A549 (cell line): ENCODE measurements around the gene ACSL3. TPM values are rescaled to one million over a fixed set of nuclear protein-coding genes. Genes with fewer than 3 reads are reported as not detected.

Experiments used
- ATAC-seq, 2 experiments: fragments of 200-7000 bp in 1 of 2; fragments of >200 bp in 1 of 2; cut with Nextera tagmentation in 1 of 2; cut with Tn5 transposase in 1 of 2; 3 replicates each; pipeline versions ENCODE4 v1.8.0 to v1.9.1; 2018 to 2020; ENCODE audit warnings: mild to moderate bottlenecking in 1 of 2, moderate library complexity in 1 of 2
- CTCF ChIA-PET: fragments of 300-600 bp; sonication (Branson Sonifier 250); formaldehyde crosslinking; extraction: SDS; loops from one replicate; lab custom pipeline; 2021; ENCODE audit warnings: antibody characterized with exemption, inconsistent platforms; lab: Yijun Ruan, JAX
- POLR2A ChIA-PET: fragments of 350-600 bp; formaldehyde crosslinking; extraction: SDS; loops from one replicate; lab custom pipeline; 2021; ENCODE audit warnings: antibody characterized with exemption, inconsistent platforms; lab: Yijun Ruan, JAX
- DNase-seq, 2 experiments: peaks; one replicate each; pipeline versions ENCODE4 v3.0.0 to v3.0.0-alpha.2; 2011 to 2016; ENCODE audit warnings: low read depth in 1 of 2, low spot score in 1 of 2
- FAIRE-seq: peaks from 2 replicates; lab custom pipeline; 2011; peaks lifted over from hg19 to GRCh38; lab: Jason Lieb, UNC
- H3K27ac ChIP-seq, 2 experiments: fragments of >200 bp; sonication (Bioruptor Twin); formaldehyde crosslinking; 3 replicates each; pipeline ENCODE4 v1.5.1; 2016 to 2017
- H3K4me1 ChIP-seq: fragments of >200 bp; sonication (Bioruptor Twin); formaldehyde crosslinking; 3 replicates; pipeline ENCODE4 v1.6.1; 2016
- H3K4me2 ChIP-seq: fragments of >200 bp; sonication (Bioruptor Twin); formaldehyde crosslinking; 3 replicates; pipeline ENCODE4 v1.6.1; 2016
- H3K4me3 ChIP-seq: fragments of >200 bp; sonication (Bioruptor Twin); formaldehyde crosslinking; 3 replicates; pipeline ENCODE4 v1.5.1; 2016
- H3K9me3 ChIP-seq: fragments of >200 bp; sonication (Bioruptor Twin); formaldehyde crosslinking; 3 replicates; pipeline ENCODE4 v1.6.1; 2016
- BHLHE40 ChIP-seq: IDR thresholded peaks from 2 replicates; pipeline ENCODE4 v1.6.1; 2012; ENCODE audit warnings: low read depth, low read length, inconsistent platforms
- CBX2 ChIP-seq: fragments of 200-600 bp; sonication (generic); IDR thresholded peaks from 2 replicates; pipeline ENCODE4 v1.6.1; 2016; ENCODE audit warnings: low read depth, mild to moderate bottlenecking, borderline replicate concordance
- CHD2 ChIP-seq: fragments of 150-350 bp; IDR thresholded peaks from 2 replicates; pipeline ENCODE4 v1.6.1; 2014; ENCODE audit warnings: low read length; ENCODE audit not compliant: partially characterized antibody
- CHD4 ChIP-seq: fragments of 200-600 bp; sonication (generic); IDR thresholded peaks from 2 replicates; pipeline ENCODE4 v1.6.1; 2016; ENCODE audit warnings: antibody characterized with exemption, mild to moderate bottlenecking, borderline replicate concordance
- E2F6 ChIP-seq: IDR thresholded peaks from 2 replicates; pipeline ENCODE4 v1.6.1; 2012; ENCODE audit warnings: low read depth, borderline replicate concordance
- EHMT2 ChIP-seq: fragments of 200-600 bp; sonication (generic); IDR thresholded peaks from 2 replicates; pipeline ENCODE4 v1.6.1; 2016; ENCODE audit warnings: antibody characterized with exemption, low read depth, mild to moderate bottlenecking, moderate library complexity
- ELK1 ChIP-seq: fragments of 150-350 bp; IDR thresholded peaks from 2 replicates; pipeline ENCODE4 v1.6.1; 2014; ENCODE audit warnings: low read depth, mild to moderate bottlenecking, low read length
- EP300 ChIP-seq, 2 experiments: fragments of >200 bp; sonication (Bioruptor Twin); formaldehyde crosslinking; IDR thresholded peaks; 2 replicates in 1 of 2; 3 replicates in 1 of 2; pipeline ENCODE4 v1.6.1; 2016 to 2017
- ESRRA ChIP-seq: fragments of 150-350 bp; IDR thresholded peaks from 2 replicates; pipeline ENCODE4 v1.6.1; 2014; ENCODE audit warnings: mild to moderate bottlenecking, low read length, borderline replicate concordance
- FOSL2 ChIP-seq, 2 experiments: fragments of 450-650 bp in 1 of 2; fragments of >200 bp in 1 of 2; sonication (Bioruptor Twin) in 1 of 2; formaldehyde crosslinking; IDR thresholded peaks; 2 replicates each; pipeline versions ENCODE4 v1.5.0 to v1.6.1; 2016 to 2020; ENCODE audit warnings: mild to moderate bottlenecking in 1 of 2, moderate library complexity in 1 of 2
- FOXS1 ChIP-seq: fragments of 250-450 bp; sonication (Bioruptor Pico); IDR thresholded peaks from 2 replicates; pipeline ENCODE4 v1.5.0; 2020; ENCODE audit warnings: mild to moderate bottlenecking, moderate library complexity
- GATA3 ChIP-seq: IDR thresholded peaks from 2 replicates; pipeline ENCODE4 v1.6.1; 2012; ENCODE audit warnings: borderline replicate concordance
- HEYL ChIP-seq: fragments of 250-450 bp; sonication (Bioruptor Pico); IDR thresholded peaks from 2 replicates; pipeline ENCODE4 v1.8.0; 2021; ENCODE audit warnings: mild to moderate bottlenecking, moderate library complexity
- HOXA7 ChIP-seq: fragments of 250-450 bp; sonication (Bioruptor Pico); IDR thresholded peaks from 2 replicates; pipeline ENCODE4 v1.5.0; 2020; ENCODE audit warnings: mild to moderate bottlenecking, moderate library complexity
- HOXB5 ChIP-seq: fragments of 250-450 bp; sonication (Bioruptor Pico); IDR thresholded peaks from 2 replicates; pipeline ENCODE4 v1.5.0; 2020; ENCODE audit warnings: mild to moderate bottlenecking, moderate library complexity
- JUN ChIP-seq, 2 experiments: fragments of >200 bp; sonication (Bioruptor Twin); formaldehyde crosslinking; IDR thresholded peaks; 2 replicates in 1 of 2; 3 replicates in 1 of 2; pipeline ENCODE4 v1.6.1; 2016 to 2017
- JUNB ChIP-seq: fragments of >200 bp; sonication (Bioruptor Twin); formaldehyde crosslinking; IDR thresholded peaks from 2 replicates; pipeline ENCODE4 v1.6.1; 2016
- NPAS2 ChIP-seq: fragments of 250-450 bp; sonication (Bioruptor Pico); IDR thresholded peaks from 2 replicates; pipeline ENCODE4 v1.8.0; 2022; ENCODE audit warnings: mild to moderate bottlenecking, moderate library complexity, borderline replicate concordance
- PBX3 ChIP-seq: IDR thresholded peaks from 2 replicates; pipeline ENCODE4 v1.6.1; 2012
- POLR2AphosphoS2 ChIP-seq: conservative IDR thresholded peaks from 2 replicates; pipeline ENCODE4 v1.6.1; 2012; ENCODE audit warnings: low read length, improper control_type of control experiment, inconsistent platforms
- RAD21 ChIP-seq, 2 experiments: fragments of >200 bp in 1 of 2; sonication (Bioruptor Twin) in 1 of 2; formaldehyde crosslinking in 1 of 2; IDR thresholded peaks in 1 of 2; conservative IDR thresholded peaks in 1 of 2; 2 replicates in 1 of 2; 3 replicates in 1 of 2; pipeline ENCODE4 v1.6.1; 2012 to 2018; ENCODE audit warnings: inconsistent platforms in 1 of 2
- RARB ChIP-seq: fragments of 250-450 bp; sonication (Bioruptor Pico); IDR thresholded peaks from 2 replicates; pipeline ENCODE4 v1.8.0; 2021; ENCODE audit warnings: mild to moderate bottlenecking, moderate library complexity
- RFX5 ChIP-seq: fragments of 450-650 bp; IDR thresholded peaks from 2 replicates; pipeline ENCODE4 v1.7.1; 2014; ENCODE audit warnings: antibody characterized with exemption, mild to moderate bottlenecking, moderate library complexity
- SMC3 ChIP-seq: fragments of >200 bp; sonication (Bioruptor Twin); formaldehyde crosslinking; IDR thresholded peaks from 3 replicates; pipeline ENCODE4 v1.6.1; 2018; ENCODE audit warnings: inconsistent platforms
- SREBF2 ChIP-seq: fragments of 450-650 bp; IDR thresholded peaks from 2 replicates; pipeline ENCODE4 v1.6.1; 2014; ENCODE audit warnings: mild to moderate bottlenecking, moderate library complexity
- TP53 ChIP-seq: fragments of 250-450 bp; sonication (Bioruptor Pico); IDR thresholded peaks from 2 replicates; pipeline ENCODE4 v1.5.0; 2021; ENCODE audit warnings: mild to moderate bottlenecking, moderate library complexity
- ZSCAN20 ChIP-seq: fragments of 250-450 bp; sonication (Bioruptor Pico); IDR thresholded peaks from 2 replicates; pipeline ENCODE4 v1.8.0; 2022; ENCODE audit warnings: mild to moderate bottlenecking, moderate library complexity
- WGBS: methylation state at CpG from one replicate; pipeline ENCODE4 v1.1.6; 2017; ENCODE audit errors: missing lambda C conversion rate; 5-methylcytosine and 5-hydroxymethylcytosine counted together
- polyA plus RNA-seq, 4 experiments: library from polyadenylated mRNA; depleted of rRNA in 3 of 4; stranded (reverse); fragments of >200 nt; fragmentation: RNase III in 1 of 4; extraction: RNeasy Plus Mini Kit Qiagen cat#74134 plus additional on column Dnase treatment in 1 of 4; gene quantifications; 2 replicates in 3 of 4; 3 replicates in 1 of 4; pipeline ENCODE4 v1.2.3, GENCODE V29; 2011 to 2017
- TF ChIP-seq, protein P1 (sequence below): fragments of 450-650 bp; IDR thresholded peaks from 2 replicates; pipeline ENCODE4 v1.6.1; 2014; ENCODE audit warnings: antibody characterized with exemption

The ACSL3 gene
- polyA plus RNA-seq, 2 of the 4 experiments (the other 2 are of a cell fraction): 142 to 160 TPM

DNA sequence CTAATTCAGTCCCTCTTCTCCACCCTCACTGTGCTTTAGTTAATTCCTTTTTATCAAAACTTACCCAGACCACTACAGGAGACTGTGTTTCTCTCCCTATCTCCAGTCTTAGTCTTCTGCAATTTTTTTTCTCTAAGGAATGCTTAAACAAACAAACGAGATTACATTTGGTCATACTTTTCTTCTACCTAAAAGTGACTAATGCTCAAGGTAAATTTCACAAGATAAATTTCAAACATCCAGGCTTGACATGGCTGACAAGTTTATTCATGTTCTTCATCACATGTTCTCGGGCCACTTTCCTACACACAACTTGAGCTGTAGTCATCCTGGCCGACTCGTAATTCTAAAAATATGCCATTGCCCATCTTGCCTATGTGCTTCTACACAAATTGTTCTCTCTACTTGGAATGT lies 23.2 kb upstream of the ACSL3 start (continued):
- TF ChIP-seq SREBF2: no peak
- no peak for TF ChIP-seq HEYL (CRISPR knock-in tag)
- TF ChIP-seq PBX3: no peak
- TF ChIP-seq JUN (IDR thresholded peaks at IDR 0.05): peak in 1 of 2 experiments; percentile 54; a peak in 2 of 5 replicates
- no peak for TF ChIP-seq RARB (CRISPR knock-in tag)
- no peak for TF ChIP-seq CBX2
- TF ChIP-seq FOXS1 (CRISPR knock-in tag): no peak
- TF ChIP-seq CHD2: no peak
- peak; percentile 21; the same call in 1 of the 3 replicates for TF ChIP-seq SMC3
- no peak for TF ChIP-seq NPAS2
- no peak for TF ChIP-seq BHLHE40
- TF ChIP-seq JUNB: peak; percentile 87
- TF ChIP-seq FOSL2 (IDR thresholded peaks at IDR 0.05): peak; percentile 68; the same call in 1 of the 2 replicates
- TF ChIP-seq FOSL2 (CRISPR knock-in tag; IDR thresholded peaks at IDR 0.05): peak; percentile 74
- TF ChIP-seq ESRRA: no peak
- 0 out of 5 replicates have a peak, but pooled peaks of 1 of the 2 experiments have one; percentile 25 for TF ChIP-seq RAD21 (conservative IDR thresholded peaks at IDR 0.05 in 1 of 2, IDR thresholded peaks at IDR 0.05 in 1 of 2)
- TF ChIP-seq, protein P1, sequence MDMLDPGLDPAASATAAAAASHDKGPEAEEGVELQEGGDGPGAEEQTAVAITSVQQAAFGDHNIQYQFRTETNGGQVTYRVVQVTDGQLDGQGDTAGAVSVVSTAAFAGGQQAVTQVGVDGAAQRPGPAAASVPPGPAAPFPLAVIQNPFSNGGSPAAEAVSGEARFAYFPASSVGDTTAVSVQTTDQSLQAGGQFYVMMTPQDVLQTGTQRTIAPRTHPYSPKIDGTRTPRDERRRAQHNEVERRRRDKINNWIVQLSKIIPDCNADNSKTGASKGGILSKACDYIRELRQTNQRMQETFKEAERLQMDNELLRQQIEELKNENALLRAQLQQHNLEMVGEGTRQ: no peak
- TF ChIP-seq ZSCAN20 (CRISPR knock-in tag): no peak
- TF ChIP-seq TP53 (CRISPR knock-in tag): no peak
- TF ChIP-seq EP300 (IDR thresholded peaks at IDR 0.05): peak; percentile 39 to 61; a peak in 2 of 5 replicates
- TF ChIP-seq E2F6: no peak
- TF ChIP-seq EHMT2: no peak
- TF ChIP-seq GATA3: peak; percentile 47; the same call in 1 of the 2 replicates

- no peak for DNase-seq
- no peak for FAIRE-seq
- peaks cover 78% of the 10 kb centered on the region for H3K4me1 ChIP-seq
- no peak for ATAC-seq
- 82% methylated on average over 3 of the region's 3 CpGs for WGBS
- no peaks in the 10 kb centered on the region for H3K9me3 ChIP-seq
- H3K4me3 ChIP-seq: no peak overlapping the region
- ChIA-PET CTCF (no interaction called here), POLR2A (no interaction called here)
- no peak overlapping the region for H3K4me2 ChIP-seq
- no peak for TF ChIP-seq BHLHE40
- no peak for TF ChIP-seq FOXS1 (CRISPR knock-in tag)
- TF ChIP-seq CHD4: no peak
- TF ChIP-seq HOXA7 (CRISPR knock-in tag): no peak
- TF ChIP-seq ELK1: no peak
- TF ChIP-seq NPAS2: no peak
- TF ChIP-seq POLR2AphosphoS2: no peak
- no peak for TF ChIP-seq HOXB5 (CRISPR knock-in tag)
- TF ChIP-seq FOSL2 (IDR thresholded peaks at IDR 0.05): no peak
- TF ChIP-seq FOSL2 (CRISPR knock-in tag; IDR thresholded peaks at IDR 0.05): no peak
- no peak for TF ChIP-seq RFX5
- H3K27ac ChIP-seq: peak overlapping the region; percentile 74 to 80; a peak in 4 of 6 replicates
Measured at GRCh38 chr2:222840060-222840802, 20.6 kb upstream of the ACSL3 start.
